Gastroesophageal sphincter (tissue), 3 donors: ENCODE data around the gene PIP4K2B.

Source experiments
- CTCF ChIP-seq, 4 experiments: fragments of 200-600 bp in 2 of 4; fragments of 450-650 bp in 2 of 4; sonication (generic) in 1 of 4; IDR thresholded peaks; one replicate each; pipeline ENCODE4 v1.5.1; 2017 to 2019; ENCODE audit warnings: antibody characterized with exemption in 4 of 4, mild to moderate bottlenecking in 2 of 4, moderate library complexity in 2 of 4
- POLR2A ChIP-seq, 2 donors: fragments of 450-650 bp; IDR thresholded peaks; one replicate each; pipeline ENCODE4 v1.6.1; 2017; ENCODE audit warnings: antibody characterized with exemption in 2 of 2, mild to moderate bottlenecking in 2 of 2, moderate library complexity in 1 of 2
- POLR2AphosphoS5 ChIP-seq: sonication (generic); formaldehyde crosslinking; IDR thresholded peaks from one replicate; pipeline ENCODE4 v1.6.1; 2017; ENCODE audit warnings: antibody characterized with exemption

GRCh38 chr17:38742411-38743308 is 56.7 kb downstream of the PIP4K2B start:
- TF ChIP-seq CTCF (IDR thresholded peaks at IDR 0.05) (no peak), POLR2A (IDR thresholded peaks at IDR 0.05) (no peak), POLR2AphosphoS5 (peak; percentile 70)
